A549 (cell line): ENCODE results near the gene CACNA1G. TPM values are rescaled to one million over a fixed set of nuclear protein-coding genes. Genes with fewer than 3 reads are reported as not detected.

Source experiments
- ATAC-seq, 2 experiments: fragments of 200-7000 bp in 1 of 2; fragments of >200 bp in 1 of 2; cut with Nextera tagmentation in 1 of 2; cut with Tn5 transposase in 1 of 2; 3 replicates each; pipeline versions ENCODE4 v1.8.0 to v1.9.1; 2018 to 2020; ENCODE audit warnings: mild to moderate bottlenecking in 1 of 2, moderate library complexity in 1 of 2
- CTCF ChIA-PET: fragments of 300-600 bp; sonication (Branson Sonifier 250); formaldehyde crosslinking; extraction: SDS; loops from one replicate; lab custom pipeline; 2021; ENCODE audit warnings: antibody characterized with exemption, inconsistent platforms; lab: Yijun Ruan, JAX
- POLR2A ChIA-PET: fragments of 350-600 bp; formaldehyde crosslinking; extraction: SDS; loops from one replicate; lab custom pipeline; 2021; ENCODE audit warnings: antibody characterized with exemption, inconsistent platforms; lab: Yijun Ruan, JAX
- DNase-seq, 2 experiments: peaks; one replicate each; pipeline versions ENCODE4 v3.0.0 to v3.0.0-alpha.2; 2011 to 2016; ENCODE audit warnings: low read depth in 1 of 2, low spot score in 1 of 2
- FAIRE-seq: peaks from 2 replicates; lab custom pipeline; 2011; peaks lifted over from hg19 to GRCh38; lab: Jason Lieb, UNC
- H3K27ac ChIP-seq, 2 experiments: fragments of >200 bp; sonication (Bioruptor Twin); formaldehyde crosslinking; 3 replicates each; pipeline ENCODE4 v1.5.1; 2016 to 2017
- H3K4me1 ChIP-seq: fragments of >200 bp; sonication (Bioruptor Twin); formaldehyde crosslinking; 3 replicates; pipeline ENCODE4 v1.6.1; 2016
- H3K4me2 ChIP-seq: fragments of >200 bp; sonication (Bioruptor Twin); formaldehyde crosslinking; 3 replicates; pipeline ENCODE4 v1.6.1; 2016
- H3K4me3 ChIP-seq: fragments of >200 bp; sonication (Bioruptor Twin); formaldehyde crosslinking; 3 replicates; pipeline ENCODE4 v1.5.1; 2016
- H3K9me3 ChIP-seq: fragments of >200 bp; sonication (Bioruptor Twin); formaldehyde crosslinking; 3 replicates; pipeline ENCODE4 v1.6.1; 2016
- CBX2 ChIP-seq: fragments of 200-600 bp; sonication (generic); IDR thresholded peaks from 2 replicates; pipeline ENCODE4 v1.6.1; 2016; ENCODE audit warnings: low read depth, mild to moderate bottlenecking, borderline replicate concordance
- CHD2 ChIP-seq: fragments of 150-350 bp; IDR thresholded peaks from 2 replicates; pipeline ENCODE4 v1.6.1; 2014; ENCODE audit warnings: low read length; ENCODE audit not compliant: partially characterized antibody
- EHMT2 ChIP-seq: fragments of 200-600 bp; sonication (generic); IDR thresholded peaks from 2 replicates; pipeline ENCODE4 v1.6.1; 2016; ENCODE audit warnings: antibody characterized with exemption, low read depth, mild to moderate bottlenecking, moderate library complexity
- ELK1 ChIP-seq: fragments of 150-350 bp; IDR thresholded peaks from 2 replicates; pipeline ENCODE4 v1.6.1; 2014; ENCODE audit warnings: low read depth, mild to moderate bottlenecking, low read length
- EP300 ChIP-seq, 2 experiments: fragments of >200 bp; sonication (Bioruptor Twin); formaldehyde crosslinking; IDR thresholded peaks; 2 replicates in 1 of 2; 3 replicates in 1 of 2; pipeline ENCODE4 v1.6.1; 2016 to 2017
- ESRRA ChIP-seq: fragments of 150-350 bp; IDR thresholded peaks from 2 replicates; pipeline ENCODE4 v1.6.1; 2014; ENCODE audit warnings: mild to moderate bottlenecking, low read length, borderline replicate concordance
- FOSL2 ChIP-seq, 2 experiments: fragments of 450-650 bp in 1 of 2; fragments of >200 bp in 1 of 2; sonication (Bioruptor Twin) in 1 of 2; formaldehyde crosslinking; IDR thresholded peaks; 2 replicates each; pipeline versions ENCODE4 v1.5.0 to v1.6.1; 2016 to 2020; ENCODE audit warnings: mild to moderate bottlenecking in 1 of 2, moderate library complexity in 1 of 2
- HDAC2 ChIP-seq: fragments of 200-600 bp; sonication (generic); IDR thresholded peaks from 2 replicates; pipeline ENCODE4 v1.6.1; 2016
- HEYL ChIP-seq: fragments of 250-450 bp; sonication (Bioruptor Pico); IDR thresholded peaks from 2 replicates; pipeline ENCODE4 v1.8.0; 2021; ENCODE audit warnings: mild to moderate bottlenecking, moderate library complexity
- HOXA7 ChIP-seq: fragments of 250-450 bp; sonication (Bioruptor Pico); IDR thresholded peaks from 2 replicates; pipeline ENCODE4 v1.5.0; 2020; ENCODE audit warnings: mild to moderate bottlenecking, moderate library complexity
- HOXB5 ChIP-seq: fragments of 250-450 bp; sonication (Bioruptor Pico); IDR thresholded peaks from 2 replicates; pipeline ENCODE4 v1.5.0; 2020; ENCODE audit warnings: mild to moderate bottlenecking, moderate library complexity
- JUNB ChIP-seq: fragments of >200 bp; sonication (Bioruptor Twin); formaldehyde crosslinking; IDR thresholded peaks from 2 replicates; pipeline ENCODE4 v1.6.1; 2016
- KDM1A ChIP-seq: fragments of 200-600 bp; sonication (generic); IDR thresholded peaks from 2 replicates; pipeline ENCODE4 v1.6.1; 2016; ENCODE audit warnings: low read depth, mild to moderate bottlenecking
- MAFK ChIP-seq: fragments of 450-650 bp; IDR thresholded peaks from 2 replicates; pipeline ENCODE4 v1.6.1; 2014; ENCODE audit not compliant: partially characterized antibody
- POLR2A ChIP-seq: IDR thresholded peaks from 2 replicates; pipeline ENCODE4 v1.6.1; 2012; ENCODE audit warnings: mild to moderate bottlenecking, low read length
- POLR2AphosphoS2 ChIP-seq: conservative IDR thresholded peaks from 2 replicates; pipeline ENCODE4 v1.6.1; 2012; ENCODE audit warnings: low read length, improper control_type of control experiment, inconsistent platforms
- RARB ChIP-seq: fragments of 250-450 bp; sonication (Bioruptor Pico); IDR thresholded peaks from 2 replicates; pipeline ENCODE4 v1.8.0; 2021; ENCODE audit warnings: mild to moderate bottlenecking, moderate library complexity
- RCOR1 ChIP-seq: fragments of 150-350 bp; IDR thresholded peaks from 2 replicates; pipeline ENCODE4 v1.6.1; 2014; ENCODE audit warnings: antibody characterized with exemption, low read length, low read depth
- RFX5 ChIP-seq: fragments of 450-650 bp; IDR thresholded peaks from 2 replicates; pipeline ENCODE4 v1.7.1; 2014; ENCODE audit warnings: antibody characterized with exemption, mild to moderate bottlenecking, moderate library complexity
- RNF2 ChIP-seq: fragments of 200-600 bp; sonication (generic); IDR thresholded peaks from 2 replicates; pipeline ENCODE4 v1.6.1; 2016; ENCODE audit warnings: low read depth, mild to moderate bottlenecking, antibody characterized with exemption, moderate library complexity, borderline replicate concordance
- SMC3 ChIP-seq: fragments of >200 bp; sonication (Bioruptor Twin); formaldehyde crosslinking; IDR thresholded peaks from 3 replicates; pipeline ENCODE4 v1.6.1; 2018; ENCODE audit warnings: inconsistent platforms
- TFCP2L1 ChIP-seq: fragments of 250-450 bp; sonication (Bioruptor Pico); IDR thresholded peaks from 2 replicates; pipeline ENCODE4 v1.5.0; 2021; ENCODE audit warnings: mild to moderate bottlenecking
- ZC3H11A ChIP-seq: fragments of 450-650 bp; IDR thresholded peaks from 2 replicates; pipeline ENCODE4 v1.6.1; 2014; ENCODE audit warnings: antibody characterized with exemption, mild to moderate bottlenecking
- ZFP36 ChIP-seq: fragments of 450-650 bp; IDR thresholded peaks from 2 replicates; pipeline ENCODE4 v1.6.1; 2014; ENCODE audit warnings: borderline replicate concordance; ENCODE audit not compliant: partially characterized antibody
- ZNF302 ChIP-seq: fragments of 250-450 bp; sonication (Bioruptor Pico); IDR thresholded peaks from 2 replicates; pipeline ENCODE4 v1.9.0; 2021; ENCODE audit warnings: inconsistent platforms, mild to moderate bottlenecking, moderate library complexity
- ZSCAN20 ChIP-seq: fragments of 250-450 bp; sonication (Bioruptor Pico); IDR thresholded peaks from 2 replicates; pipeline ENCODE4 v1.8.0; 2022; ENCODE audit warnings: mild to moderate bottlenecking, moderate library complexity
- WGBS: methylation state at CpG from one replicate; pipeline ENCODE4 v1.1.6; 2017; ENCODE audit errors: missing lambda C conversion rate; 5-methylcytosine and 5-hydroxymethylcytosine counted together
- polyA plus RNA-seq, 4 experiments: library from polyadenylated mRNA; depleted of rRNA in 3 of 4; stranded (reverse); fragments of >200 nt; fragmentation: RNase III in 1 of 4; extraction: RNeasy Plus Mini Kit Qiagen cat#74134 plus additional on column Dnase treatment in 1 of 4; gene quantifications; 2 replicates in 3 of 4; 3 replicates in 1 of 4; pipeline ENCODE4 v1.2.3, GENCODE V29; 2011 to 2017
- TF ChIP-seq, protein P1 (sequence below): fragments of 250-450 bp; sonication (Bioruptor Pico); IDR thresholded peaks from 2 replicates; pipeline ENCODE4 v1.5.0; 2021; ENCODE audit warnings: mild to moderate bottlenecking, moderate library complexity, borderline replicate concordance
- TF ChIP-seq, protein P2 (sequence below): fragments of >200 bp; sonication (Bioruptor Twin); formaldehyde crosslinking; IDR thresholded peaks from 3 replicates; pipeline ENCODE4 v1.5.1; 2016

The CACNA1G gene
- polyA plus RNA-seq, 2 of the 4 experiments (the other 2 are of a cell fraction): 4.0 to 8.9 TPM

DNA sequence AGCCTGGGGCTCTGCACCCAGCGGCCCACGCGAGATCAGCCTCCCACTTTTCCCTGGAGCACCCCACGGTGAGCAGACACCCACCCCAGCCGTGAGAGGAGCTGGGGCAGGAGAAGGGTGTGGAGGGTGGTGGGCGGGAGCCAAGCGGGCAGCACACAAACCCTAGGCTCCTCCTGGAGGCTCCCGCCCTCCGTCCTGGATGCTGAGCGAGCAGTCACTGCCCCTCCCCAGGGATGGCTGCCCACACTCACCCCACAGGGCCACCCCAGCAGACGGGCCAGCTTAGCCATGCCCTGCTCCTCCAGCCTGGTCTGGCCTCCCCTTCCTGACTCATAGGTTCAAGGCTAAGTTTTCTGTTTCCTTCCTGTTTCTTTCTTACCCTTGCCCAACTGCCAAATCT is 58.4 kb downstream of the CACNA1G start:
- no peaks in the 10 kb centered on the region for H3K9me3 ChIP-seq
- H3K4me1 ChIP-seq: peaks cover 30% of the 10 kb centered on the region
- H3K4me2 ChIP-seq: peak overlapping the region; percentile 4; the same call in 2 of the 3 replicates
- ATAC-seq: peak; percentile 12 to 31; a peak in 2 of 6 replicates
- ChIA-PET CTCF (interaction anchor here (0.8 to 48.0 kb wide), 8 partner anchors 9 to 146 kb away, joined by 3 to 2097 read pairs (median 8); partner anchors contain the start of genes ANKRD40 and SPATA20), POLR2A (no interaction called here)
- DNase-seq: no peak
- 82% methylated on average over 8 of the region's 11 CpGs for WGBS
- H3K27ac ChIP-seq: peak overlapping the region; percentile 65 to 71; a peak in 5 of 6 replicates
- no peak for FAIRE-seq
- no peak for TF ChIP-seq ESRRA
- TF ChIP-seq RFX5: no peak
- no peak for TF ChIP-seq ZSCAN20 (CRISPR knock-in tag)
- no peak for TF ChIP-seq JUNB
- no peak for TF ChIP-seq FOSL2 (IDR thresholded peaks at IDR 0.05)
- no peak for TF ChIP-seq FOSL2 (CRISPR knock-in tag; IDR thresholded peaks at IDR 0.05)
- no peak for TF ChIP-seq POLR2A
- TF ChIP-seq HDAC2: no peak
- TF ChIP-seq RCOR1: no peak
- TF ChIP-seq KDM1A: no peak
- TF ChIP-seq ELK1: no peak
- no peak for TF ChIP-seq HOXA7 (CRISPR knock-in tag)
- TF ChIP-seq, protein P1, sequence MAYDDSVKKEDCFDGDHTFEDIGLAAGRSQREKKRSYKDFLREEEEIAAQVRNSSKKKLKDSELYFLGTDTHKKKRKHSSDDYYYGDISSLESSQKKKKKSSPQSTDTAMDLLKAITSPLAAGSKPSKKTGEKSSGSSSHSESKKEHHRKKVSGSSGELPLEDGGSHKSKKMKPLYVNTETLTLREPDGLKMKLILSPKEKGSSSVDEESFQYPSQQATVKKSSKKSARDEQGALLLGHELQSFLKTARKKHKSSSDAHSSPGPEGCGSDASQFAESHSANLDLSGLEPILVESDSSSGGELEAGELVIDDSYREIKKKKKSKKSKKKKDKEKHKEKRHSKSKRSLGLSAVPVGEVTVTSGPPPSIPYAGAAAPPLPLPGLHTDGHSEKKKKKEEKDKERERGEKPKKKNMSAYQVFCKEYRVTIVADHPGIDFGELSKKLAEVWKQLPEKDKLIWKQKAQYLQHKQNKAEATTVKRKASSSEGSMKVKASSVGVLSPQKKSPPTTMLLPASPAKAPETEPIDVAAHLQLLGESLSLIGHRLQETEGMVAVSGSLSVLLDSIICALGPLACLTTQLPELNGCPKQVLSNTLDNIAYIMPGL (CRISPR knock-in tag): no peak
- no peak for TF ChIP-seq HOXB5
- TF ChIP-seq, protein P2, sequence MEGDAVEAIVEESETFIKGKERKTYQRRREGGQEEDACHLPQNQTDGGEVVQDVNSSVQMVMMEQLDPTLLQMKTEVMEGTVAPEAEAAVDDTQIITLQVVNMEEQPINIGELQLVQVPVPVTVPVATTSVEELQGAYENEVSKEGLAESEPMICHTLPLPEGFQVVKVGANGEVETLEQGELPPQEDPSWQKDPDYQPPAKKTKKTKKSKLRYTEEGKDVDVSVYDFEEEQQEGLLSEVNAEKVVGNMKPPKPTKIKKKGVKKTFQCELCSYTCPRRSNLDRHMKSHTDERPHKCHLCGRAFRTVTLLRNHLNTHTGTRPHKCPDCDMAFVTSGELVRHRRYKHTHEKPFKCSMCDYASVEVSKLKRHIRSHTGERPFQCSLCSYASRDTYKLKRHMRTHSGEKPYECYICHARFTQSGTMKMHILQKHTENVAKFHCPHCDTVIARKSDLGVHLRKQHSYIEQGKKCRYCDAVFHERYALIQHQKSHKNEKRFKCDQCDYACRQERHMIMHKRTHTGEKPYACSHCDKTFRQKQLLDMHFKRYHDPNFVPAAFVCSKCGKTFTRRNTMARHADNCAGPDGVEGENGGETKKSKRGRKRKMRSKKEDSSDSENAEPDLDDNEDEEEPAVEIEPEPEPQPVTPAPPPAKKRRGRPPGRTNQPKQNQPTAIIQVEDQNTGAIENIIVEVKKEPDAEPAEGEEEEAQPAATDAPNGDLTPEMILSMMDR: no peak
- no peak for TF ChIP-seq ZC3H11A
- no peak overlapping the region for H3K4me3 ChIP-seq

DNA sequence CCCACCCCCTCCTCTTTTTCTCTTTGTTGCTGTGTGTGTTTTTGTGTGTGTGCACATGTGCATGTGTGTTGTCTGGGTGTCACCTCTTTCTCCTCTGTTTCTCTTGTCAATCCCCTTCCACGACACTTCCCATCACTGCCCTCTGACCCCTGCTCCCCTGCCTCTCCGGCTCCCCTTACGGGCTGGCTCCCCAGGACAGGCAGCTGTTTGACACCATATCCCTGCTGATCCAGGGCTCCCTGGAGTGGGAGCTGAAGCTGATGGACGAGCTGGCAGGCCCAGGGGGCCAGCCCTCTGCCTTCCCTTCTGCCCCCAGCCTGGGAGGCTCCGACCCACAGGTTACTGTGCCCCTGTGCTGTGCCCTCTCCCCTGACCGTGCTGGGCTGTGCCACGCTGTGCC is 59.0 kb downstream of the CACNA1G start:
- ChIA-PET CTCF (interaction anchor here (0.9 to 48.0 kb wide), 8 partner anchors 9 to 137 kb away, joined by 3 to 2097 read pairs (median 4); partner anchors contain the start of genes ANKRD40 and SPATA20), POLR2A (no interaction called here)
- ATAC-seq (no peak), DNase-seq (no peak), FAIRE-seq (no peak)
- Histone ChIP-seq H3K27ac (peak overlapping the region; percentile 65 to 71; a peak in 5 of 6 replicates), H3K4me1 (peaks cover 30% of the 10 kb centered on the region), H3K4me2 (peak overlapping the region; percentile 4; the same call in 2 of the 3 replicates), H3K9me3 (no peaks in the 10 kb centered on the region), H3K4me3 (no peak overlapping the region)
- 92% methylated on average over 7 of the region's 7 CpGs for WGBS
- TF ChIP-seq ZNF302 (no peak), ZFP36 (no peak), TFCP2L1 (no peak), EP300 (IDR thresholded peaks at IDR 0.05) (no peak), RNF2 (no peak), RARB (CRISPR knock-in tag) (no peak), KDM1A (no peak), CHD2 (no peak), HEYL (CRISPR knock-in tag) (no peak), POLR2AphosphoS2 (no peak), POLR2A (no peak), EHMT2 (no peak), SMC3 (no peak), MAFK (no peak), CBX2 (no peak)
